ENCODE results near the gene FAM114A1.
"Not testable (repeated sequence)": the region's sequence is repeated elsewhere in the genome, so short reads cannot be mapped to it uniquely, and the experiment has no call there.

The FAM114A1 gene

DNA sequence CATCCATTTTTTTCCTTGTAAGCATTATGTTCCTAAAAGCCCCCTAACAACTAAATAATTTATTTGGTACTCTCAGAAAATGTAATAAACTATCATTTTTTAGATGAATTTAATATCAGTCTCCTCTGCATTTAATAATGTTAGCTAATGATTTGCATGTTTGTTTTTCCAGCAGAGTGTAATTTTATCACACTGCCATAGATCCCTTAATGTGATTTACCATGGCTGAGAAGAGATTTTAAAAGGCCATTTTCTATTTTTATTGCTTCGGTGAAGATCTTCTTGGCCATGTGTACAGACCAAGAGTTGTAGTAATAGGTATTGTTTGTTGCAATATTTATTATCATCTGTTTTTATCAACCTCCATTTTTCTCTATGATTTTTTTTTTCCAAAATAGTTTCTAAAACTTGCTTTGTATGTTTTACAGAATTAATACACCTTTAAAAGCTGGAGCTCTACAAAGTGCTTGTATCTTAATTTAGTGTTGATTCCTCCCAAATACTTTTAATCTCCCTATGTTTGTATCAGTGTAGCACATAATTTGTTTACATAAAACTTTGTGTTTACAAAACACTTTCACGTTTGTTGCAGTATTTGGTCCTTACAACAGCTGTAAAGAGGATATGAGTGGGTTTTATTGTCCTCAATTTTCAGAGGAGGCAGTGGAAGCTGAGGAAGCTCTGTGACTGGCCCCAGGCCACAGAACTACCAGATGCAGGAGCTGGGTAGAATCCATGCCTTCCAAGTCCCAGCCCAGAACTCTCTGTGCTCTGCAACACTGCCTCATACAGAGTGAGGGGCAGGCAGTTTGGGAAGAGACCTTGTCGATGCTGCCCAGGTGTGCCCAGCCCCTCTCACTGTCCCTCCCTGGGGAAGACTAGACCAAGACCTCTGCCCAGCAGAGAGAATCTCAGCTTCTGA lies 58.1 kb downstream of the FAM114A1 start:
- H3K4me3 ChIP-seq (ENCODE audit: low read length), result no peak overlapping the region
- TF ChIP-seq ZNF274 (IDR thresholded peaks at IDR 0.05; ENCODE audit: low read depth, low read length), result no peak

GRCh38 chr4:38926896-38927295 lies 59.3 kb downstream of the FAM114A1 start:
- H3K4me3 ChIP-seq (ENCODE audit: low read length), result no peak overlapping the region

GRCh38 chr4:38928568-38928967 lies 61.0 kb downstream of the FAM114A1 start:
- H3K4me3 ChIP-seq (ENCODE audit: low read length), result no peak overlapping the region
- no peak for TF ChIP-seq ZNF274 (IDR thresholded peaks at IDR 0.05; ENCODE audit: low read depth, low read length)

More at GRCh38 chr4:38926896-38927295, 59.3 kb downstream of the FAM114A1 start:
- no peak for TF ChIP-seq ZNF274 (IDR thresholded peaks at IDR 0.05; ENCODE audit: low read depth, low read length)

- no peak for TF ChIP-seq ZNF274 (IDR thresholded peaks at IDR 0.05; ENCODE audit: low read depth, low read length)
- H3K4me3 ChIP-seq (ENCODE audit: low read length), result no peak overlapping the region
Observed at GRCh38 chr4:38928974-38929373, 61.4 kb downstream of the FAM114A1 start.

DNA sequence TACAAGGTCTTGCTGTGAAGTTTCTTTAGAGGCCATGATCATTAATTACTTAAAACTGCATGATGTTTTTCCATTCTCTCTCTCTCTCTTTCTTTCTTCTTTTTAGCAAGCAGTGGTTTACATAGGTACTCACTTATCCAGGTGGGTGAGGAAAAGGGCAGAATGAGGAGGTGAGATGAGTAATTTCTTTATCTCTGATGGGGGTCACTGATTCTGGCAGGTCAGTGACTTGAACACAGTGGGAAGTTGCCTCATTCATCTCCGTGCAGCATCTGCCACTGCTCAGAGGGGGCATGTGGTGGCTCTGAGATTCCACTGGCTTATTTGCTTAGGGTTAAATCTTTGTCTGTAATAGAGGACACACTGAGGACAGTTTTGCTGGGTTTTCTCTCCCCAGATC lies 62.6 kb downstream of the FAM114A1 start:
- TF ChIP-seq ZNF274 (IDR thresholded peaks at IDR 0.05; ENCODE audit: low read depth, low read length), result no peak
- no peak overlapping the region for H3K4me3 ChIP-seq (ENCODE audit: low read length)

- H3K4me3 ChIP-seq (ENCODE audit: low read length), result no peak overlapping the region
- TF ChIP-seq ZNF274 (IDR thresholded peaks at IDR 0.05; ENCODE audit: low read depth, low read length), result no peak
Observed at GRCh38 chr4:38930707-38931106, 63.1 kb downstream of the FAM114A1 start.

- H3K4me3 ChIP-seq (ENCODE audit: low read length), result no peak overlapping the region
- TF ChIP-seq ZNF274 (IDR thresholded peaks at IDR 0.05; ENCODE audit: low read depth, low read length), result no peak
Observed at GRCh38 chr4:38931125-38931524, 63.5 kb downstream of the FAM114A1 start.

GRCh38 chr4:38935391-38936073 lies 67.9 kb downstream of the FAM114A1 start:
- TF ChIP-seq ZNF274 (IDR thresholded peaks at IDR 0.05; ENCODE audit: low read depth, low read length), result no peak
- no peak overlapping the region for H3K4me3 ChIP-seq (ENCODE audit: low read length)

DNA sequence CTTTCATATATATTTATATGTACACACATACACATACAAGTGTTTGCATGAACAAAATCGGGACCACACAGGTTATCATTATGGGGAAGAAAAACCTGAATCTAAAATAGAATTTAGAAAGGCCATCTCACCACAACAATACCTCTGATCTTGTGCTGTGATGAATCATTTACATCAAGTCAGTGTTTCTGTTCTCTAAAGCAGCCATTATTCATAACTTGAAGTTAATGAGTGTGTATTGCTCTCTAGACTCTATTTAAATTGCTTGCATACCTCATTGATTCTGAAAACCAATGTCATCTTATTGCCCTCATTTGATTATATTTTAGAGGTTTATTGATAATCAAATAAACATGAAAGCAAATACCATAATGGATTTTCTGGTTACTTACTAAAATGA lies 71.6 kb downstream of the FAM114A1 start:
- H3K4me3 ChIP-seq (ENCODE audit: low read length), result no peak overlapping the region
- TF ChIP-seq ZNF274 (IDR thresholded peaks at IDR 0.05; ENCODE audit: low read depth, low read length), result no peak

GRCh38 chr4:38940476-38940875 lies 72.9 kb downstream of the FAM114A1 start:
- TF ChIP-seq ZNF274 (IDR thresholded peaks at IDR 0.05; ENCODE audit: low read depth, low read length), result no peak
- H3K4me3 ChIP-seq (ENCODE audit: low read length), result no peak overlapping the region

- H3K4me3 ChIP-seq (ENCODE audit: low read length), result not testable (repeated sequence)
Observed at GRCh38 chr4:38941906-38942305, 74.3 kb downstream of the FAM114A1 start.

DNA sequence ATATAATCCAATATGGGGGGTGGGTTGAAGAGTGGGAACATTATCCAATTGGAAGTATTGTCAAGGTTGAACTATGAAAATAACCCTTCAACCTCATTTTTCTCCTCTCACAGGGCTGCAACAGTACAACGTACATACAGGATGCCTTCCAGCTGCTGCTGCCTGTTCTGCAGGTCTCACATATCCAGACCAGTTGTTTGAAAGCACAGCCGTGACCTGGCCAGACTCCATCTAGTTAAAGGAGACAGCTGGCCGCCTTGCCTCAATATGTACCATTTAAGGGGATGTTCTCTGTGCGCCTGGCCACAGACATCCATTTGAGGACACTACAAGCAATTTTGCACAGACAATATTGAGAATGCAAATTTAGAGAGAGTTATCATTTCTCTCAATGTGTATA lies 75.7 kb downstream of the FAM114A1 start:
- no peak for TF ChIP-seq ZNF274 (IDR thresholded peaks at IDR 0.05; ENCODE audit: low read depth, low read length)
- H3K4me3 ChIP-seq (ENCODE audit: low read length), result no peak overlapping the region

DNA sequence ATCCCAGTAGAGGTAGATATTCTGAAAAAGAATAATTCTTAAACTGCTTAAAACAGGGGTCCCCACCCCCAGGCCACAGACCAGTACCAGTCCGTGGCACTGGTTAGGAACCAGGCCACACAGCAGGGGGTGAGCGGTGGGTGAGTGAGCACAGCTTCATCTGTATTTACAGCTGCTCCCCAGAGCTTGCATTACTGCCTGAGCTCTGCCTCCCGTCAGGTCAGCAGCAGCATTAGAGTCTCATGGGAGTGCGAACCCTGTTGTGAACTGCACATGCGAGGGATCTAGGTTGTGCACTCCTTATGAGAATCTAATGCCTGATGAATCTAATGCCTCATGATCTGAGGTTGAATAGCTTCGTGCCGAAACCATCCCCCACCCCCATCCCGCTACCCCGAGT lies 76.8 kb downstream of the FAM114A1 start:
- H3K4me3 ChIP-seq (ENCODE audit: low read length), result no peak overlapping the region
- TF ChIP-seq ZNF274 (IDR thresholded peaks at IDR 0.05; ENCODE audit: low read depth, low read length), result no peak

- no peak for TF ChIP-seq ZNF274 (IDR thresholded peaks at IDR 0.05; ENCODE audit: low read depth, low read length)
Observed at GRCh38 chr4:38946919-38947318, 79.3 kb downstream of the FAM114A1 start.

DNA sequence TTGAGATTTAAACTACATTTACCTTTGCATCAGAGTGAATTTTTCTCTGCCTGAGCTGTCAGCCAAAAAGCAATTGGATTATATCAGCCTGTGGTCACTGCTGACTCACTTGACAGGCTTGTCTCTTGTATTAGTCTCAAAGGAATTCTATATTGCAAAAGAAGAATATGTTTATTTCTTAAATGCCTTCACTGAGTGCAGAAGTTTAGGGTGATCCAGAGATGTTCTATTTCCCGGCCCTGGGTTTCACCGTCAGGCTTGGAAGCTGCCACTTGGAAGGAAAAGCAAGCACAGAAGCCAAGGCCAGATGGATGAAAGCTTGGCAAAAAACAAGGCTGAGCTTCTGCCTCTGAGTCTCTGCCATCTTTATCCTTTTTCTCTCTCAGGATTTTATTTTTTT lies 80.9 kb downstream of the FAM114A1 start:
- TF ChIP-seq ZNF274 (IDR thresholded peaks at IDR 0.05; ENCODE audit: low read depth, low read length), result no peak
- no peak overlapping the region for H3K4me3 ChIP-seq (ENCODE audit: low read length)

More at GRCh38 chr4:38946919-38947318, 79.3 kb downstream of the FAM114A1 start:
- H3K4me3 ChIP-seq (ENCODE audit: low read length), result no peak overlapping the region

All from GM08714 (cell line).